Measurements from ENCODE around the gene DGKH. TPM values are rescaled to one million over a fixed set of nuclear protein-coding genes. Genes with fewer than 3 reads are reported as not detected.

Gene DGKH
- total RNA-seq, 1 experiment from 2014 or later = 22.8 TPM

- in situ Hi-C loops (cut with HindIII; ENCODE audit: low pct_unique_long_range_greater_than_20kb, low sequenced_read_pairs) (no loop called here), intact Hi-C loops (cut with micrococcal nuclease; ENCODE audit: unreplicated experiment) (loop anchor here (10.0 kb wide), 3 partner anchors 59 to 419 kb away; no protein-coding TSS in a partner anchor)
- Histone ChIP-seq H3K9me3 (ENCODE audit: control insufficient read depth, insufficient read depth, low read depth, low read length) (no peaks in the 10 kb centered on the region), H3K4me1 (ENCODE audit: control insufficient read depth, insufficient read depth, low read length) (peaks cover 10% of the 10 kb centered on the region; the same call in 1 of the 2 replicates), H3K27me3 (ENCODE audit: control insufficient read depth, insufficient read depth, low read length) (no peaks in the 10 kb centered on the region), H3K4me3 (ENCODE audit: low read depth in 2 of 2, low read length in 2 of 2) (no peak overlapping the region), H3K27ac (ENCODE audit: low read length) (no peak overlapping the region), H3K36me3 (ENCODE audit: control insufficient read depth, insufficient read depth, low read length) (no peaks in the 10 kb centered on the region)
- no peak for ATAC-seq
- ChIA-PET POLR2A (interaction anchor here (0.7 kb wide), 1 partner anchor 704 kb away, joined by 3 read pairs; no protein-coding TSS in a partner anchor), CTCF (no interaction called here)
- BruUV-seq (replicated peaks) = no TSS peak
- DNase-seq (ENCODE audit: low read depth, low spot score) = no peak
- TF ChIP-seq TCF7L2 (IDR thresholded peaks at IDR 0.05; ENCODE audit: low read depth, low read length) (no peak), SIN3A (IDR thresholded peaks at IDR 0.05; ENCODE audit: borderline replicate concordance, insufficient read depth, low read depth, low read length) (no peak)
- TF ChIP-seq, protein P1, sequence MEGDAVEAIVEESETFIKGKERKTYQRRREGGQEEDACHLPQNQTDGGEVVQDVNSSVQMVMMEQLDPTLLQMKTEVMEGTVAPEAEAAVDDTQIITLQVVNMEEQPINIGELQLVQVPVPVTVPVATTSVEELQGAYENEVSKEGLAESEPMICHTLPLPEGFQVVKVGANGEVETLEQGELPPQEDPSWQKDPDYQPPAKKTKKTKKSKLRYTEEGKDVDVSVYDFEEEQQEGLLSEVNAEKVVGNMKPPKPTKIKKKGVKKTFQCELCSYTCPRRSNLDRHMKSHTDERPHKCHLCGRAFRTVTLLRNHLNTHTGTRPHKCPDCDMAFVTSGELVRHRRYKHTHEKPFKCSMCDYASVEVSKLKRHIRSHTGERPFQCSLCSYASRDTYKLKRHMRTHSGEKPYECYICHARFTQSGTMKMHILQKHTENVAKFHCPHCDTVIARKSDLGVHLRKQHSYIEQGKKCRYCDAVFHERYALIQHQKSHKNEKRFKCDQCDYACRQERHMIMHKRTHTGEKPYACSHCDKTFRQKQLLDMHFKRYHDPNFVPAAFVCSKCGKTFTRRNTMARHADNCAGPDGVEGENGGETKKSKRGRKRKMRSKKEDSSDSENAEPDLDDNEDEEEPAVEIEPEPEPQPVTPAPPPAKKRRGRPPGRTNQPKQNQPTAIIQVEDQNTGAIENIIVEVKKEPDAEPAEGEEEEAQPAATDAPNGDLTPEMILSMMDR (IDR thresholded peaks at IDR 0.05) = no peak
Observed at GRCh38 chr13:42114278-42114677, 65.8 kb downstream of the DGKH start.

DNA sequence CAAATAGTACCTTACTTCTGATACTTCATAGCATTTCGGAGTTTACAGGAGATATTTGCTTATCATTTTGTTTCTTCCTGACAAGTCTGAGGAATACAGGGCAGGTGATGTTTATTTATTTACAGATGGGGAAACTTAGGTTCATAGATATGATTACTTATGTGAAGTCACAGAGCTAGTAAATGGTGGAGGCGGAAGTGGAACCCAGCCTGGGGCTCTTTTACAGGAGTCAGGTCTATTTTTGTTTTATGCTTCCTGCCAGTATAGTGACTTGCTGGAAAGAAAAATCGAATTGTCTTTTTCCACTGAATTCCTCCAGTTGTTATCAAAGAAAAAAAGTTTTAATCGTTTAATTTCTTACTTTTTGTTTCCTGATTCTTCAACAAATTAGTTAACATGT is 66.5 kb downstream of the DGKH start:
- in situ Hi-C loops (cut with HindIII; ENCODE audit: low pct_unique_long_range_greater_than_20kb, low sequenced_read_pairs) = no loop called here
- ChIA-PET CTCF (no interaction called here), POLR2A (no interaction called here)
- TF ChIP-seq, protein P1 (IDR thresholded peaks at IDR 0.05) = no peak
- TF ChIP-seq, protein P2, sequence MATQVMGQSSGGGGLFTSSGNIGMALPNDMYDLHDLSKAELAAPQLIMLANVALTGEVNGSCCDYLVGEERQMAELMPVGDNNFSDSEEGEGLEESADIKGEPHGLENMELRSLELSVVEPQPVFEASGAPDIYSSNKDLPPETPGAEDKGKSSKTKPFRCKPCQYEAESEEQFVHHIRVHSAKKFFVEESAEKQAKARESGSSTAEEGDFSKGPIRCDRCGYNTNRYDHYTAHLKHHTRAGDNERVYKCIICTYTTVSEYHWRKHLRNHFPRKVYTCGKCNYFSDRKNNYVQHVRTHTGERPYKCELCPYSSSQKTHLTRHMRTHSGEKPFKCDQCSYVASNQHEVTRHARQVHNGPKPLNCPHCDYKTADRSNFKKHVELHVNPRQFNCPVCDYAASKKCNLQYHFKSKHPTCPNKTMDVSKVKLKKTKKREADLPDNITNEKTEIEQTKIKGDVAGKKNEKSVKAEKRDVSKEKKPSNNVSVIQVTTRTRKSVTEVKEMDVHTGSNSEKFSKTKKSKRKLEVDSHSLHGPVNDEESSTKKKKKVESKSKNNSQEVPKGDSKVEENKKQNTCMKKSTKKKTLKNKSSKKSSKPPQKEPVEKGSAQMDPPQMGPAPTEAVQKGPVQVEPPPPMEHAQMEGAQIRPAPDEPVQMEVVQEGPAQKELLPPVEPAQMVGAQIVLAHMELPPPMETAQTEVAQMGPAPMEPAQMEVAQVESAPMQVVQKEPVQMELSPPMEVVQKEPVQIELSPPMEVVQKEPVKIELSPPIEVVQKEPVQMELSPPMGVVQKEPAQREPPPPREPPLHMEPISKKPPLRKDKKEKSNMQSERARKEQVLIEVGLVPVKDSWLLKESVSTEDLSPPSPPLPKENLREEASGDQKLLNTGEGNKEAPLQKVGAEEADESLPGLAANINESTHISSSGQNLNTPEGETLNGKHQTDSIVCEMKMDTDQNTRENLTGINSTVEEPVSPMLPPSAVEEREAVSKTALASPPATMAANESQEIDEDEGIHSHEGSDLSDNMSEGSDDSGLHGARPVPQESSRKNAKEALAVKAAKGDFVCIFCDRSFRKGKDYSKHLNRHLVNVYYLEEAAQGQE (IDR thresholded peaks at IDR 0.05; ENCODE audit: insufficient read depth in 1 of 2, low read depth in 2 of 2, low read length in 1 of 2) = no peak
- ATAC-seq (no peak), DNase-seq (ENCODE audit: low read depth, low spot score) (no peak)
- H3K9me3 ChIP-seq (ENCODE audit: control insufficient read depth, insufficient read depth, low read depth, low read length) = no peaks in the 10 kb centered on the region
- intact Hi-C loops (cut with micrococcal nuclease; ENCODE audit: unreplicated experiment) = loop anchor here (10.0 kb wide), 3 partner anchors 60 to 420 kb away; no protein-coding TSS in a partner anchor
- no peak overlapping the region for H3K4me3 ChIP-seq (ENCODE audit: low read depth in 2 of 2, low read length in 2 of 2)
- peaks cover 9% of the 10 kb centered on the region; the same call in 1 of the 2 replicates for H3K4me1 ChIP-seq (ENCODE audit: control insufficient read depth, insufficient read depth, low read length)
- no TSS peak for BruUV-seq (replicated peaks)
- H3K27ac ChIP-seq (ENCODE audit: low read length) = no peak overlapping the region
- H3K27me3 ChIP-seq (ENCODE audit: control insufficient read depth, insufficient read depth, low read length) = no peaks in the 10 kb centered on the region
- H3K36me3 ChIP-seq (ENCODE audit: control insufficient read depth, insufficient read depth, low read length) = no peaks in the 10 kb centered on the region

DNA sequence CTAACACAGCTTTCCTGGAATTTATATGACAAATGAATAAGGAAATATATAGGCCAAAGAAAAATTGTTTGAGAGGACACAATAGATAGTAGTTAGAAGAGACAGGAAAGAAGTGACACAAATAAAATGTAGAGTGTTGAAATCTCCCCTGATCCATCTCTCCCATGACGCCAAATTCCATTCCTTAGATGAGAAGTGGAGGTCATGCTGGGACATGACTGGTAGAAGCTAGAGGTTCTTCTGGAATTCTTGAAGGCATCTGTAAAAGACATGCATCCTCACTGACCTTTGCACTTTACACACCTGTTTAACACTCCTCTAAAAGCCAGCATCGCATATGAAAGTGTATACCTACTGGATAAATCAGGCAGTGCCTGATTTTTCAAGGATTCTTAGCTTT is 67.8 kb downstream of the DGKH start:
- ChIA-PET CTCF (no interaction called here), POLR2A (no interaction called here)
- DNase-seq (ENCODE audit: low read depth, low spot score) (no peak), ATAC-seq (no peak)
- Histone ChIP-seq H3K27me3 (ENCODE audit: control insufficient read depth, insufficient read depth, low read length) (no peaks in the 10 kb centered on the region), H3K36me3 (ENCODE audit: control insufficient read depth, insufficient read depth, low read length) (no peaks in the 10 kb centered on the region), H3K4me1 (ENCODE audit: control insufficient read depth, insufficient read depth, low read length) (0 out of 2 replicates have a peak, but pooled peaks cover 3% of the 10 kb centered on the region), H3K9me3 (ENCODE audit: control insufficient read depth, insufficient read depth, low read depth, low read length) (no peaks in the 10 kb centered on the region), H3K27ac (ENCODE audit: low read length) (no peak overlapping the region), H3K4me3 (ENCODE audit: low read depth in 2 of 2, low read length in 2 of 2) (no peak overlapping the region)
- intact Hi-C loops (cut with micrococcal nuclease; ENCODE audit: unreplicated experiment) (loop anchor here (10.0 kb wide), 3 partner anchors 61 to 421 kb away; no protein-coding TSS in a partner anchor), in situ Hi-C loops (cut with HindIII; ENCODE audit: low pct_unique_long_range_greater_than_20kb, low sequenced_read_pairs) (no loop called here)
- no peak for TF ChIP-seq SIN3A (IDR thresholded peaks at IDR 0.05; ENCODE audit: borderline replicate concordance, insufficient read depth, low read depth, low read length)
- no peak for TF ChIP-seq POLR2AphosphoS5 (IDR thresholded peaks at IDR 0.05; ENCODE audit: low read depth, low read length)
- no peak for TF ChIP-seq TCF7L2 (IDR thresholded peaks at IDR 0.05; ENCODE audit: low read depth, low read length)
- TF ChIP-seq, protein P2 (IDR thresholded peaks at IDR 0.05; ENCODE audit: insufficient read depth in 1 of 2, low read depth in 2 of 2, low read length in 1 of 2) = no peak
- TF ChIP-seq, protein P1 (IDR thresholded peaks at IDR 0.05) = no peak
- no TSS peak for BruUV-seq (replicated peaks)
